CD4-positive, alpha-beta T cell (primary cell): ENCODE measurements around the gene ISM2. TPM values are rescaled to one million over a fixed set of nuclear protein-coding genes. Genes with fewer than 3 reads are reported as not detected.

Experiments used
- ATAC-seq: fragments of 200-7000 bp; cut with Tn5 transposase; one replicate; pipeline ENCODE4 v1.10.0; 2022; ENCODE audit warnings: mild to moderate bottlenecking; ENCODE audit not compliant: poor library complexity
- CTCF ChIA-PET: fragments of 350-600 bp; sonication (Branson Sonifier 250); formaldehyde crosslinking; loops from one replicate; lab custom pipeline; 2021; ENCODE audit warnings: antibody characterized with exemption, inconsistent platforms; lab: Charles Lee
- POLR2A ChIA-PET: fragments of 350-600 bp; sonication (Branson Sonifier 250); formaldehyde crosslinking; loops from one replicate; lab custom pipeline; 2021; ENCODE audit warnings: antibody characterized with exemption, inconsistent platforms; lab: Charles Lee
- DNase-seq, 14 experiments: peaks; one replicate each; pipeline ENCODE4 v3.0.0-alpha.2; 2013 to 2020; ENCODE audit warnings: mixed read lengths in 2 of 14
- H3K27ac ChIP-seq, 2 donors: one replicate each; pipeline versions ENCODE4 v1.5.1 to v1.7.0; 2013; ENCODE audit warnings: low read length in 2 of 2, low read depth in 1 of 2, mild to moderate bottlenecking in 1 of 2
- H3K27me3 ChIP-seq, 2 experiments: 1 replicate in 1 of 2; 2 replicates in 1 of 2; pipeline versions ENCODE4 v1.6.1 to v1.7.0; 2013; ENCODE audit warnings: low read length in 2 of 2, control low read depth in 1 of 2, mild to moderate bottlenecking in 1 of 2, moderate library complexity in 1 of 2; ENCODE audit not compliant: insufficient read depth in 2 of 2, control insufficient read depth in 1 of 2
- H3K36me3 ChIP-seq: one replicate; pipeline ENCODE4 v1.6.1; 2013; ENCODE audit warnings: low read length, control low read depth; ENCODE audit not compliant: insufficient read depth
- H3K4me1 ChIP-seq: one replicate; pipeline ENCODE4 v1.6.1; 2013; ENCODE audit warnings: low read length, control low read depth; ENCODE audit not compliant: insufficient read depth
- H3K4me3 ChIP-seq: one replicate; pipeline ENCODE4 v1.5.1; 2013; ENCODE audit warnings: mild to moderate bottlenecking, low read length, moderate library complexity
- H3K9me3 ChIP-seq, 2 experiments: 1 replicate in 1 of 2; 2 replicates in 1 of 2; pipeline versions ENCODE4 v1.6.1 to v1.7.0; 2013; ENCODE audit warnings: low read length in 2 of 2, mild to moderate bottlenecking in 2 of 2, control low read depth in 1 of 2, moderate library complexity in 1 of 2; ENCODE audit not compliant: control insufficient read depth in 1 of 2, insufficient read depth in 1 of 2
- H3K27ac Mint-ChIP-seq: one replicate; pipeline ENCODE4 v1.8.0; 2020; ENCODE audit warnings: mixed read lengths
- H3K27me3 Mint-ChIP-seq: one replicate; pipeline ENCODE4 v1.8.0; 2021; ENCODE audit warnings: mixed read lengths
- H3K36me3 Mint-ChIP-seq: one replicate; pipeline ENCODE4 v1.8.0; 2021; ENCODE audit warnings: low read depth, mixed read lengths
- H3K4me1 Mint-ChIP-seq: one replicate; pipeline ENCODE4 v1.8.0; 2021; ENCODE audit warnings: low read depth, mixed read lengths
- H3K4me3 Mint-ChIP-seq: one replicate; pipeline ENCODE4 v1.8.0; 2020; ENCODE audit warnings: mild to moderate bottlenecking, mixed read lengths
- H3K9me3 Mint-ChIP-seq: one replicate; pipeline ENCODE4 v1.8.0; 2020; ENCODE audit warnings: mixed read lengths
- CTCF ChIP-seq: fragments of 200-600 bp; IDR thresholded peaks from one replicate; pipeline ENCODE4 v1.8.0; 2022; ENCODE audit warnings: antibody characterized with exemption, mild to moderate bottlenecking
- intact Hi-C, 2 experiments: fragments of 100-400 bp; cut with DNase I in 1 of 2; cut with micrococcal nuclease in 1 of 2; formaldehyde crosslinking; loops; one replicate each; pipeline versions ENCODE4 v1.15.1 to v1.9.0; 2023 to 2025; cut with DNase I, micrococcal nuclease
- total RNA-seq, 174 experiments: library from RNA in 2 of 174; stranded (reverse) in 2 of 174; gene quantifications; one replicate each; pipeline ENCODE4 v1.2.3 and lab custom pipeline; 2021 to 2026

ISM2 gene
- total RNA-seq, 2 experiments from 2014 or later = not detected

GRCh38 chr14:77457522-77458248, 40.9 kb downstream of the ISM2 start, which contains the start of the genes AHSA1 and VIPAS39:
TSS of gene AHSA1 (plus strand) at chr14:77458093. CDS start at chr14:77458190, 97 bp downstream.
TSS of gene VIPAS39 (minus strand) at chr14:77457601. CDS start at chr14:77454102, 3,499 bp downstream.
- POLR2A ChIA-PET = interaction anchor here (0.6 to 3.0 kb wide), 7 partner anchors 10 to 359 kb away, joined by 3 to 14 read pairs (median 3); partner anchors contain the start of genes GSTZ1, POMT2, SAMD15 and TMED8
- peaks cover 31% of the 10 kb centered on the region for H3K4me1 ChIP-seq
- intact Hi-C loops = loop anchor here (1.0 to 5.0 kb wide), 11 partner anchors 80 to 1475 kb away; partner anchors contain the start of genes POMT2 (in 2 of the 2), SAMD15 (in 2 of the 2), SNW1 (in 2 of the 2) and SPTLC2 (in 2 of the 2)
- H3K9me3 Mint-ChIP-seq = no peaks in the 10 kb centered on the region
- peak; percentile 86 to 99 (median 88) for DNase-seq
- peak within 1 kb of the TSS; percentile 98 for H3K4me3 ChIP-seq
- H3K9me3 ChIP-seq = no peaks in the 10 kb centered on the region
- H3K27ac ChIP-seq = peak within 1 kb of the TSS; percentile 79 to 96
- peak within 1 kb of the TSS; percentile 90 for H3K27ac Mint-ChIP-seq
- H3K36me3 ChIP-seq = peaks cover 35% of the 10 kb centered on the region
- H3K27me3 Mint-ChIP-seq = no peaks in the 10 kb centered on the region
- H3K36me3 Mint-ChIP-seq = peaks cover 62% of the 10 kb centered on the region
- peak within 1 kb of the TSS; percentile 100 for H3K4me3 Mint-ChIP-seq
- no peaks in the 10 kb centered on the region for H3K27me3 ChIP-seq
- no peak for TF ChIP-seq CTCF
- CTCF ChIA-PET = no interaction called here
- peaks cover 48% of the 10 kb centered on the region for H3K4me1 Mint-ChIP-seq
- peak; percentile 94 for ATAC-seq

- intact Hi-C loops = loop anchor here (1.0 to 5.0 kb wide), 11 partner anchors 80 to 1475 kb away; partner anchors contain the start of genes POMT2 (in 2 of the 2), SAMD15 (in 2 of the 2), SPTLC2 (in 2 of the 2) and TMED8 (in 2 of the 2)
- Histone ChIP-seq H3K36me3 (peaks cover 30% of the 10 kb centered on the region), H3K9me3 (no peaks in the 10 kb centered on the region), H3K4me1 (peaks cover 31% of the 10 kb centered on the region), H3K4me3 (peak overlapping the region; percentile 98), H3K27me3 (no peaks in the 10 kb centered on the region), H3K27ac (peak overlapping the region; percentile 79 to 96)
- DNase-seq (peak in 2 of 14 experiments; percentile 2), ATAC-seq (peak; percentile 9)
- no peak for TF ChIP-seq CTCF
- peak overlapping the region; percentile 100 for H3K4me3 Mint-ChIP-seq
- H3K27ac Mint-ChIP-seq = peak overlapping the region; percentile 90
- CTCF ChIA-PET = no interaction called here
- H3K4me1 Mint-ChIP-seq = peaks cover 48% of the 10 kb centered on the region
- no peaks in the 10 kb centered on the region for H3K9me3 Mint-ChIP-seq
- no peaks in the 10 kb centered on the region for H3K27me3 Mint-ChIP-seq
- H3K36me3 Mint-ChIP-seq = peaks cover 60% of the 10 kb centered on the region
- POLR2A ChIA-PET = interaction anchor here (0.7 to 3.0 kb wide), 6 partner anchors 26 to 358 kb away, joined by 3 to 14 read pairs (median 4); partner anchors contain the start of genes GSTZ1, POMT2, SAMD15 and TMED8
Observed at GRCh38 chr14:77457115-77457521, 41.5 kb downstream of the ISM2 start.

GRCh38 chr14:77455966-77456640, 42.5 kb downstream of the ISM2 start:
- Histone ChIP-seq H3K9me3 (no peaks in the 10 kb centered on the region), H3K27ac (peak overlapping the region in 1 of 2 donors; percentile 96), H3K27me3 (no peaks in the 10 kb centered on the region), H3K4me3 (no peak overlapping the region), H3K36me3 (peaks cover 29% of the 10 kb centered on the region), H3K4me1 (peaks cover 28% of the 10 kb centered on the region)
- POLR2A ChIA-PET = interaction anchor here (1.4 kb wide), 1 partner anchor 133 kb away, joined by 3 read pairs; no protein-coding TSS in a partner anchor
- intact Hi-C loops = loop anchor here (2.0 to 5.0 kb wide), 9 partner anchors 96 to 1474 kb away; partner anchors contain the start of genes SPTLC2 (in 2 of the 2), ANGEL1 (in 1 of the 2), CIPC (in 1 of the 2) and SNW1 (in 1 of the 2)
- TF ChIP-seq CTCF = no peak
- Mint-ChIP-seq H3K27me3 (no peaks in the 10 kb centered on the region), H3K4me3 (peak overlapping the region; percentile 100), H3K4me1 (peaks cover 42% of the 10 kb centered on the region), H3K9me3 (no peaks in the 10 kb centered on the region), H3K36me3 (peaks cover 60% of the 10 kb centered on the region), H3K27ac (peak overlapping the region; percentile 90)
- CTCF ChIA-PET = no interaction called here
- ATAC-seq (no peak), DNase-seq (no peak)
